ENCODE data around the gene TRIP10. TPM values are rescaled to one million over a fixed set of nuclear protein-coding genes. Genes with fewer than 3 reads are reported as not detected.
"Not testable (repeated sequence)": the region's sequence is repeated elsewhere in the genome, so short reads cannot be mapped to it uniquely, and the experiment has no call there.

TRIP10 gene
- total and polyA plus RNA-seq, 4 donors = 3.4 to 9.9 (median 7.4) TPM

DNA sequence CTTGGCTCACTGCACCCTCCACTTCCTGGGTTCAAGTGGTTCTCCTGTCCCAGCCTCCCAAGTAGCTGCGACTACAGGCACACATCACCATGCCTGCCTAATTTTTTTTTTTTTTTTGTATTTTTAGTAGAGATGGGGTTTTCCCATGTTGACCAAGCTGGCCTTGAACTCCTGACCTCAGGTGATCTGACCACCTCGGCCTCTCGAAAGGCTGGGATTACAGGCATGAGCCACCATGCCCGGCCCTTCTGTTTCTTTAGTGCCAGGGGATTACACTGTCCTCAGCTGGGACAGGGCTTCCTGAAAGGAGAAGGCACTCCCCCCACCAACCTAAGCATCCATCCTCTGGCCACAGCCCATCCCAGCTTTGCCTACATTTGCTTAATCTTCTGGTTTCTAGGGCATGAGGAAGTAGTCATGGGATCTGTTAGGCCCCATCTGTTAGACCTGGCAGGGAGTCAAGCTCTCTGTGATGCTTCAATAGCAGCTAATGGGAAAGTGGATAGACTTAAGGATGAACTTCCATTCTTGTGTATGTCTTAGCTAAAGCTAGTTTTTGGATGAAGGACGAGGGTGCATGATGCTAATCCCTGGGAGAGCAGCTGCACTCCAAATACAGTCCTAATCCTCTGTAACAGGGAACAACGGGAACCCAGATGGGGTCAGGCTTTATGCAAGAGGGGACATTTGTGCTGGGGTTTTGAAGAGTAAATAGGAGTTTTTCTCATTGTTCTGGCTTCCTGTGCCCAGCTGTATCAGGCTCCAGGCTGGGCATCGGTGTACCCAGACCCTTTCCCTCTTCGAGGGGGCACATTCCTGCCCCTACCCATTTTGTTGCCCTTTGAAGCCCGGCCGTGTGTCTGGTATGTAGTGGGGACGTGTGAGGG is 35.6 kb downstream of the TRIP10 start:
- Histone ChIP-seq H3K36me3 (ENCODE audit: control insufficient read depth in 4 of 4, insufficient read depth in 3 of 4, low read depth in 1 of 4, low read length in 3 of 4) (no peaks in the 10 kb centered on the region), H3K9ac (ENCODE audit: low read depth in 1 of 2, low read length in 2 of 2) (no peak overlapping the region), H3K27ac (ENCODE audit: low read depth in 1 of 2, low read length in 2 of 2) (no peak overlapping the region), H3K27me3 (ENCODE audit: control insufficient read depth in 4 of 4, insufficient read depth in 4 of 4, low read length in 3 of 4) (no peaks in the 10 kb centered on the region), H3K9me3 (ENCODE audit: control insufficient read depth in 4 of 4, low read length in 3 of 4) (no peaks in the 10 kb centered on the region), H3K4me3 (ENCODE audit: low read depth in 1 of 3, low read length in 3 of 3) (no peak overlapping the region), H3K4me1 (ENCODE audit: control insufficient read depth in 4 of 4, insufficient read depth in 4 of 4, low read length in 3 of 4) (peaks cover 0 to 3% (median 0%) of the 10 kb centered on the region in 4 donors)
- WGBS = 63% methylated on average over 11 of the region's 11 CpGs
- no peak for DNase-seq (ENCODE audit: low spot score)
- TF ChIP-seq HNF4G (IDR thresholded peaks at IDR 0.05) (no peak), EGR1 (IDR thresholded peaks at IDR 0.05; ENCODE audit: low read depth in 2 of 2) (no peak), JUND (IDR thresholded peaks at IDR 0.05) (no peak), SP1 (IDR thresholded peaks at IDR 0.05) (no peak), FOXA2 (IDR thresholded peaks at IDR 0.05) (no peak), YY1 (IDR thresholded peaks at IDR 0.05) (no peak), GABPA (IDR thresholded peaks at IDR 0.05 in 1 of 2, conservative IDR thresholded peaks at IDR 0.05 in 1 of 2) (no peak), RAD21 (IDR thresholded peaks at IDR 0.05) (no peak), REST (IDR thresholded peaks at IDR 0.05) (no peak), HNF4A (conservative IDR thresholded peaks at IDR 0.05) (no peak), RXRA (IDR thresholded peaks at IDR 0.05) (no peak), NR2F2 (IDR thresholded peaks at IDR 0.05) (no peak), TAF1 (conservative IDR thresholded peaks at IDR 0.05) (no peak)
- TF ChIP-seq, protein P1, sequence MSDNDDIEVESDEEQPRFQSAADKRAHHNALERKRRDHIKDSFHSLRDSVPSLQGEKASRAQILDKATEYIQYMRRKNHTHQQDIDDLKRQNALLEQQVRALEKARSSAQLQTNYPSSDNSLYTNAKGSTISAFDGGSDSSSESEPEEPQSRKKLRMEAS (IDR thresholded peaks at IDR 0.05) = no peak

DNA sequence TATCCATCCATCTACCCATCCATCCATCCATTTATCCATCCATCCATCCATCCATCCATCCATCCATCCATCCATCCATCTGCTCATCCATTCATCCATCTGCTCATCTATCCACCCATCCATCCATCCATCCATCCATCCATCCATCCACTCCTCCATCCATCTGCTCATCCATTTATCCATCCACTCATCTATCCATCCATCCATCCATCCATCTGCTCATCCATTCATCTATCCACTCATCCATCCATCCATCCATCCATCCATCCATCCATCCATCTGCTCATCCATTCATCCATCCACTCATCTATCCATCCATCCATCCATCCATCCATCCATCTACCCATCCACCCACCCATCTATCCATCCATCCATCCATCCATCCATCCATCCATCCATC is 36.6 kb downstream of the TRIP10 start:
- not testable (repeated sequence) for H3K9me3 ChIP-seq (ENCODE audit: control insufficient read depth in 4 of 4, low read length in 3 of 4); H3K4me1 ChIP-seq (ENCODE audit: control insufficient read depth in 4 of 4, insufficient read depth in 4 of 4, low read length in 3 of 4); H3K36me3 ChIP-seq (ENCODE audit: control insufficient read depth in 4 of 4, insufficient read depth in 3 of 4, low read depth in 1 of 4, low read length in 3 of 4); H3K27me3 ChIP-seq (ENCODE audit: control insufficient read depth in 4 of 4, insufficient read depth in 4 of 4, low read length in 3 of 4); H3K4me3 ChIP-seq (ENCODE audit: low read depth in 1 of 3, low read length in 3 of 3); H3K9ac ChIP-seq (ENCODE audit: low read depth in 1 of 2, low read length in 2 of 2); DNase-seq (ENCODE audit: low spot score); H3K27ac ChIP-seq (ENCODE audit: low read depth in 1 of 2, low read length in 2 of 2)

- H3K4me3 ChIP-seq (ENCODE audit: low read depth in 1 of 3, low read length in 3 of 3) = no peak overlapping the region
- DNase-seq (ENCODE audit: low spot score) = no peak
- no peak for TF ChIP-seq ATF3 (IDR thresholded peaks at IDR 0.05)
- no peak for TF ChIP-seq RAD21 (IDR thresholded peaks at IDR 0.05)
- TF ChIP-seq NR2F2 (IDR thresholded peaks at IDR 0.05) = no peak
- no peak for TF ChIP-seq GABPA (IDR thresholded peaks at IDR 0.05 in 1 of 2, conservative IDR thresholded peaks at IDR 0.05 in 1 of 2)
- TF ChIP-seq, protein P1 (IDR thresholded peaks at IDR 0.05) = no peak
- TF ChIP-seq, protein P2, sequence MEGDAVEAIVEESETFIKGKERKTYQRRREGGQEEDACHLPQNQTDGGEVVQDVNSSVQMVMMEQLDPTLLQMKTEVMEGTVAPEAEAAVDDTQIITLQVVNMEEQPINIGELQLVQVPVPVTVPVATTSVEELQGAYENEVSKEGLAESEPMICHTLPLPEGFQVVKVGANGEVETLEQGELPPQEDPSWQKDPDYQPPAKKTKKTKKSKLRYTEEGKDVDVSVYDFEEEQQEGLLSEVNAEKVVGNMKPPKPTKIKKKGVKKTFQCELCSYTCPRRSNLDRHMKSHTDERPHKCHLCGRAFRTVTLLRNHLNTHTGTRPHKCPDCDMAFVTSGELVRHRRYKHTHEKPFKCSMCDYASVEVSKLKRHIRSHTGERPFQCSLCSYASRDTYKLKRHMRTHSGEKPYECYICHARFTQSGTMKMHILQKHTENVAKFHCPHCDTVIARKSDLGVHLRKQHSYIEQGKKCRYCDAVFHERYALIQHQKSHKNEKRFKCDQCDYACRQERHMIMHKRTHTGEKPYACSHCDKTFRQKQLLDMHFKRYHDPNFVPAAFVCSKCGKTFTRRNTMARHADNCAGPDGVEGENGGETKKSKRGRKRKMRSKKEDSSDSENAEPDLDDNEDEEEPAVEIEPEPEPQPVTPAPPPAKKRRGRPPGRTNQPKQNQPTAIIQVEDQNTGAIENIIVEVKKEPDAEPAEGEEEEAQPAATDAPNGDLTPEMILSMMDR (IDR thresholded peaks at IDR 0.05; ENCODE audit: low read depth, low read length, missing input control) = no peak
- TF ChIP-seq HNF4A (conservative IDR thresholded peaks at IDR 0.05) = no peak
- no peak for TF ChIP-seq EGR1 (IDR thresholded peaks at IDR 0.05; ENCODE audit: low read depth in 2 of 2)
- no peak for TF ChIP-seq TAF1 (conservative IDR thresholded peaks at IDR 0.05)
- no peak for TF ChIP-seq YY1 (IDR thresholded peaks at IDR 0.05)
- TF ChIP-seq RXRA (IDR thresholded peaks at IDR 0.05) = no peak
- TF ChIP-seq FOXA1 (IDR thresholded peaks at IDR 0.05) = no peak
- TF ChIP-seq SP1 (IDR thresholded peaks at IDR 0.05) = no peak
- TF ChIP-seq ZBTB33 (IDR thresholded peaks at IDR 0.05) = no peak
- no peak for TF ChIP-seq FOXA2 (IDR thresholded peaks at IDR 0.05)
- TF ChIP-seq JUND (IDR thresholded peaks at IDR 0.05) = no peak
- no peak overlapping the region for H3K9ac ChIP-seq (ENCODE audit: low read depth in 1 of 2, low read length in 2 of 2)
- peaks cover 0 to 3% (median 0%) of the 10 kb centered on the region in 4 donors for H3K4me1 ChIP-seq (ENCODE audit: control insufficient read depth in 4 of 4, insufficient read depth in 4 of 4, low read length in 3 of 4)
- WGBS = 85% methylated on average over 4 of the region's 4 CpGs
- H3K27ac ChIP-seq (ENCODE audit: low read depth in 1 of 2, low read length in 2 of 2) = no peak overlapping the region
- no peaks in the 10 kb centered on the region for H3K36me3 ChIP-seq (ENCODE audit: control insufficient read depth in 4 of 4, insufficient read depth in 3 of 4, low read depth in 1 of 4, low read length in 3 of 4)
- no peaks in the 10 kb centered on the region for H3K27me3 ChIP-seq (ENCODE audit: control insufficient read depth in 4 of 4, insufficient read depth in 4 of 4, low read length in 3 of 4)
- H3K9me3 ChIP-seq (ENCODE audit: control insufficient read depth in 4 of 4, low read length in 3 of 4) = no peaks in the 10 kb centered on the region
These were observed 37.5 kb downstream of the TRIP10 start for GRCh38 chr19:6776999-6777398.
